Activated naive CD8-positive, alpha-beta T cell treated with anti-CD3 and anti-CD28 coated beads, Interleukin-2, amount 50 U/mL, for 24 hours (primary cell): ENCODE results near the gene RAB11FIP4.

Source experiments
- ATAC-seq: fragments of 150-1000 bp; cut with Tn5 transposase; one replicate; pipeline ENCODE4 v1.10.0; 2021
- DNase-seq: peaks from one replicate; pipeline ENCODE4 v3.0.0; 2021
- H3K27ac Mint-ChIP-seq: one replicate; pipeline ENCODE4 v1.8.0; 2021; ENCODE audit warnings: mild to moderate bottlenecking, mixed read lengths
- H3K27me3 Mint-ChIP-seq: one replicate; pipeline ENCODE4 v1.8.0; 2021; ENCODE audit warnings: mixed read lengths
- H3K36me3 Mint-ChIP-seq: one replicate; pipeline ENCODE4 v1.8.0; 2021; ENCODE audit warnings: low read depth, mixed read lengths
- H3K4me1 Mint-ChIP-seq: one replicate; pipeline ENCODE4 v1.8.0; 2021; ENCODE audit warnings: mixed read lengths
- H3K4me3 Mint-ChIP-seq: one replicate; pipeline ENCODE4 v1.8.0; 2021; ENCODE audit warnings: mild to moderate bottlenecking, moderate library complexity, mixed read lengths
- H3K9me3 Mint-ChIP-seq: one replicate; pipeline ENCODE4 v1.8.0; 2021; ENCODE audit warnings: mixed read lengths

Gene RAB11FIP4

DNA sequence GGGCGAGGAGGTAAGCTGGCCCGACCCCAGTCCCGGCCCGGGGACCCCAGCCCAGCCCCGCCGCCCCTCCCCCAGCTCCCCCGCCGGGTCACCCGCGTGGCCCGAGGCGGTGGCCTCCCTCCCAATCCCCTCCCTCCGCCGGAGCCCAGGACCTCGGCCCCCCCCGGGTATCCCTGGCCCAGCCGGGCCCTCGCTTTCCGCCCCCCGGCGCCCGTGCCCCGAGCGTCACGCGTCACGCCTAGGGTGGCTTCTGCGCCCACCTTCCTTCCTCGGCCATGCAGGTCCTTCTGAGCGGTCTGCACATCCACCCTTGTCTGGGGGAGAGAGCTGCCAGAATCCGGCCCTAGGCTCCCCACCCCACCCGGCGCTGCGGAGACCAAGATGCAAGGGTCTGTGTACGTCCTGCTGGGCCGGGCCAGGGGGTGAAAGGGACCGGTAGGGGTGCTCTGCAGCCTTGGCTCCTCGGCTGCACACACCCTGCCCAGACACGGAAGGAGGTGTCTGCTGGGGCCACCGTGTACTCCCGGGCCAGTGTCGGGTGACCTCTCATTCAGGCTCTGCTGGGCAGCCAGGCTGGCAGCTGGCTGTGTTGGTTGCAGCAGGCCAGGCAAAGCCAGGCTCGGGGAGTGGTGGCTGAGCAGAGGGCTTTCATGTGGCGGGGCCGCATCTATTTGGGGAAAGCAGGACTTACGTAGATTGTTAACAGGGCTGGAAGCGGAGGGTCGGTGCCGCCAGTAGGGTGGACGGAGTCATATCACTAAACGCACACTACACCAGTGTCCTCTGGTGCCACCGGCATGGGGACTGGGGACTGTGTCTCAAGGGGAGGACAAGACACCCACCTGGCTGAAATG, 754 bp downstream of the RAB11FIP4 start:
- H3K36me3 Mint-ChIP-seq: no peaks in the 10 kb centered on the region
- peaks cover 11% of the 10 kb centered on the region for H3K4me1 Mint-ChIP-seq
- H3K27me3 Mint-ChIP-seq: peaks cover 46% of the 10 kb centered on the region
- no peak for ATAC-seq
- no peaks in the 10 kb centered on the region for H3K9me3 Mint-ChIP-seq
- no peak overlapping the region for H3K27ac Mint-ChIP-seq
- H3K4me3 Mint-ChIP-seq: peak overlapping the region; percentile 64
- no peak for DNase-seq

- Mint-ChIP-seq H3K4me1 (peaks cover 11% of the 10 kb centered on the region), H3K9me3 (no peaks in the 10 kb centered on the region), H3K36me3 (no peaks in the 10 kb centered on the region), H3K4me3 (peak overlapping the region; percentile 64), H3K27me3 (peaks cover 48% of the 10 kb centered on the region), H3K27ac (no peak overlapping the region)
- ATAC-seq (no peak), DNase-seq (no peak)
Observed at GRCh38 chr17:31392856-31393748, 1.6 kb downstream of the RAB11FIP4 start.

- Mint-ChIP-seq H3K27me3 (peaks cover 48% of the 10 kb centered on the region), H3K4me3 (no peak overlapping the region)
Observed at GRCh38 chr17:31393749-31394146, 2.3 kb downstream of the RAB11FIP4 start.

DNA sequence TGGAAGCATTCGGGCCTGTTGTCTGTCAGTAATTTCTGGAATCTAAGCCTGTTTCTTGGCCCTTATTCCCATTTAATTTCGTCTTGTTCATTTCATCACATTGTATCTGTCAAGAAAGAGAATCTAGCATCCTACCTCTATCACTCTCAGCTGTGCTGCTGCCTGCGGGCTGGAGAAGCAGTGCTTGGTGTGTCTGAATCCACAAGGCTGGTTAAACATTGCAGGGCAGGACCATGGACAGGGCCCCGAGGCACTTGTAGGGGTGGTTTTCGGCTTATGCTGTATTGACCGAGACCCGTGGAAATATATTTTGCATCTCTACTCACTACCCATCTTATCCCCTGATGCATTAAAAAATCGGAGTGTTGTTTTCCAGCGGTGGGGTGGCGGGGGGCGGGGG, 3.1 kb downstream of the RAB11FIP4 start:
- no peak for ATAC-seq
- Mint-ChIP-seq H3K4me3 (no peak overlapping the region), H3K9me3 (no peaks in the 10 kb centered on the region), H3K27ac (no peak overlapping the region), H3K36me3 (no peaks in the 10 kb centered on the region), H3K27me3 (peaks cover 44% of the 10 kb centered on the region), H3K4me1 (peaks cover 10% of the 10 kb centered on the region)
- DNase-seq: peak; percentile 57

More at GRCh38 chr17:31393749-31394146, 2.3 kb downstream of the RAB11FIP4 start:
- DNase-seq (no peak), ATAC-seq (no peak)
- no peak overlapping the region for H3K27ac Mint-ChIP-seq
- no peaks in the 10 kb centered on the region for H3K36me3 Mint-ChIP-seq
- no peaks in the 10 kb centered on the region for H3K9me3 Mint-ChIP-seq
- peaks cover 11% of the 10 kb centered on the region for H3K4me1 Mint-ChIP-seq

DNA sequence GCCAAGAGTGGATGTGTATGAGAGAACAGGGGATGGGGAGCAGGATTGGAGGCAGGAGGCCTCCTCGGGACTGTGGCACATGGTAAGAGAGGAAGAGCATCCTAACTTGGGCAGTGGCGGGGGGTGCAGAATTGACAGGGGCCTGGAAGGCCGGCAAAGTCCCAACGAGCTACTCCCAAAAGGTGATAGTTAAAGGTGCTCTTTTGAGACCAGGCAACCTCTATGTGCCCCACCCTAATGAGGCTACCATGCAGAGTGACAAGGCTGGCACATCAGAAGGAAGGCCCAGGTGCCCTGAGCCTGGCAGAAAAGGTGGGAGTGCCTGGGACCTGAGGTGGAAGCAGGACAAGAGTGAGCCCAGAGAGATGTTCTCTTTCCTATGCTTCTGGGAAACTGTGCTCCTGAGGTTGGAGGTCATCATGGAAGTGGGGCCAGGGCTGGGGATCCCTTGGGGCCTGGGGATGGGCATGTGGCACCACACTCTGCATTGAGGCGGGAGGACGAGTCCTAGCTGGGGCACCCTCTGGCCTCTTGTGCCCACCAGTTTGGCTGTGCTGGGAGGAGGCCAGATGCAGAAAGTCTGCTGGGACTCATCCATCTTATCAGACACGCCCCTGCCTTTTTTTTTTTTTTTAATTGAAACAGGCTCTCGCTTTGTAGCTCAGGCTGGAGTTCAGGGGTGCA, 5.9 kb downstream of the RAB11FIP4 start:
- Mint-ChIP-seq H3K36me3 (no peaks in the 10 kb centered on the region), H3K4me3 (no peak overlapping the region), H3K4me1 (peaks cover 5% of the 10 kb centered on the region), H3K27ac (no peak overlapping the region), H3K9me3 (no peaks in the 10 kb centered on the region), H3K27me3 (peaks cover 31% of the 10 kb centered on the region)
- no peak for ATAC-seq
- DNase-seq: no peak

DNA sequence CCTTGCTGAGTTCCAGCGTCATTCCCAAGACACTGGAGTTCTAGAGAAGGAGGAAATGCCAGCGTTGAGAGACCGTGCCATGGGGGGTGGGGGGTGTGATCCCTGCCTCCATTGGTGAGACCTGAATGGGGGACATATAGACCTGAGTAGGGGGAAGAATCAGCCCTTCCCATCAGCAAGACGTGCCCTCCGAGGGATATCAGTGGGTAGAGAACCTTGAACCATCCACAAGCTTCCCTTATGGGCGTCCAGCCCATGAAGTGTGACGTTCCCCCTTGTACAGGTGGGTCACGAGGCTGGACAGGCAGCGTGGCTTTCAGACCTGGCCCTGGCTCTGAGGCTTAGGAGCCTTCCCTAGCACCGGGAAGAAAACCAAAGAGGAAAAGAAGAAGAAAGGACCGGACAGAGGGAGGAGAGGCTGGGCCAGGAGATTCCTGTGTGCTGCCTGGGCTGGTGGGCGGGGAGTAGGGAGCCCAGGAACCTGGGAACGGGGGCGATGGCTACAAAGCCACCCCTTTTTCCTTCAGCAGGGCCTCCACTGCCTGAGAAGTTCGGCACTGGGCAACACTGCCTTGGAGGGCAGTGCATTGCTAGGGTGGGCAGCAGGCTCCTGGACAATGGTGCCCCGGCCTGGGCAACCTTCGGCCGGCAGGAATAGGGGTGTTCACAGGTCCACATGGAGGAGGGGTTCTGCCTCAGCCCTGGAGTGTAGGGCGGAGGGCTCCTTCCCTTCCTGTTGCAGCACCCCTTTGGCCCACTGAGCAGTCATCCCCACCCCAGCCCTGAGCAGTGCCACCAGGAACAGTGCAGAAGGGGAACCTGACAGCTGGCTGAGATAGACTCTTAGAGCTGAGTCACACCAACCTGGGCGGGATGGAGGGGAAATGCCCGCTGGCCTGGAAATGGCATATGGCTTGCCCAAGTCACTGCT, 7.2 kb downstream of the RAB11FIP4 start:
- H3K4me3 Mint-ChIP-seq: no peak overlapping the region
- H3K9me3 Mint-ChIP-seq: no peaks in the 10 kb centered on the region
- no peaks in the 10 kb centered on the region for H3K36me3 Mint-ChIP-seq
- peaks cover 19% of the 10 kb centered on the region for H3K27me3 Mint-ChIP-seq
- peaks cover 2% of the 10 kb centered on the region for H3K4me1 Mint-ChIP-seq
- ATAC-seq (peak; percentile 31), DNase-seq (no peak)
- no peak overlapping the region for H3K27ac Mint-ChIP-seq

GRCh38 chr17:31400481-31400950, 9.0 kb downstream of the RAB11FIP4 start:
- H3K9me3 Mint-ChIP-seq: no peaks in the 10 kb centered on the region
- no peaks in the 10 kb centered on the region for H3K4me1 Mint-ChIP-seq
- no peak overlapping the region for H3K4me3 Mint-ChIP-seq
- no peak for DNase-seq
- H3K27ac Mint-ChIP-seq: no peak overlapping the region
- H3K27me3 Mint-ChIP-seq: peaks cover 8% of the 10 kb centered on the region
- ATAC-seq: no peak
- H3K36me3 Mint-ChIP-seq: no peaks in the 10 kb centered on the region

- H3K4me1 Mint-ChIP-seq: no peaks in the 10 kb centered on the region
- no peaks in the 10 kb centered on the region for H3K9me3 Mint-ChIP-seq
- H3K27ac Mint-ChIP-seq: no peak overlapping the region
- ATAC-seq (no peak), DNase-seq (no peak)
- peaks cover 6% of the 10 kb centered on the region for H3K27me3 Mint-ChIP-seq
- no peaks in the 10 kb centered on the region for H3K36me3 Mint-ChIP-seq
- no peak overlapping the region for H3K4me3 Mint-ChIP-seq
Observed at GRCh38 chr17:31401456-31402254, 10.2 kb downstream of the RAB11FIP4 start.

DNA sequence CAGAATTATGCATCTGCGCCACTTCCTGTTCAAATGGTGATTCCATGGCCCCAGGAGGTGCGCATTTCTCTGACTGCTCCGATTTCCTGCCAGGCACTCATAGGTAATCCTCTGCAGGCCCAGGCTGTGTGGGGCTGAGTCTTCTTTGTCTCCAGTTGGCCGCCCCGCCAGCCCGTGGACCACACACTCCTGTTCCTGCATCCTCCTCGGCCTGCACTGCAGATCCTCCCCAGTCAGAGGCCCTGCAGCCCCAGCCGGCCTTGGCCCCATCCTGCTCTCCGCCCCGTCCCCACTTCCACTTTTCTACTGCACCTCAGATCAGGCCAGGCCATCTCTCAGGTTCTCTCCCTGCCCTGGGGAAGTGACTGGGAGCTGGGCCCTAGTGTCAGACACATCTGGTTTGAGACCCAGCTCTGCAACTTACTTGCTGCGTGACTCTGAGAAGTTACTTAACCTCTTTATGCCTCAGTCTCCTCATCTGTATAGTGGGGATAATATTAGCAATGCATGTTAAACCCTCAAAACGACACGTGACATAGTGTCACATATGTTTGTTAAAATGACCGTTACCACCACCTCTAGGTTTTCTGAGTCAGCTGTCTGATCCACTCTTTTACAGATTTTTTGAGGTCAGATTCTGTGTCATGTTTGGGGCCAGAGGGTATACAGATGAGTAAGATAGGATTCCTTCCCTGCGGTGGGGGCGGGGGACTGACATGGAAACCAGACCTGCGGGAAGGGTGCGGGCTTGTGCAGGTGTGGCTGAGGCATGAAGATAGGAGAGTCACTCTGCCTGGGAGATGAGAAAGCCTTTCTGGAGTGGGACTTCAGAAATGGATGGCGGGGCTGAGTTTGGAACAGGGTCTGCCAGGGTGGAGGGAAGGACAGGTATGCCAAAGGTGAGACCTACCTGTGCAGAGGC, 12.8 kb downstream of the RAB11FIP4 start:
- H3K4me1 Mint-ChIP-seq: no peaks in the 10 kb centered on the region
- ATAC-seq: no peak
- peaks cover 2% of the 10 kb centered on the region for H3K27me3 Mint-ChIP-seq
- no peaks in the 10 kb centered on the region for H3K9me3 Mint-ChIP-seq
- DNase-seq: no peak
- no peak overlapping the region for H3K4me3 Mint-ChIP-seq
- no peaks in the 10 kb centered on the region for H3K36me3 Mint-ChIP-seq
- H3K27ac Mint-ChIP-seq: no peak overlapping the region

DNA sequence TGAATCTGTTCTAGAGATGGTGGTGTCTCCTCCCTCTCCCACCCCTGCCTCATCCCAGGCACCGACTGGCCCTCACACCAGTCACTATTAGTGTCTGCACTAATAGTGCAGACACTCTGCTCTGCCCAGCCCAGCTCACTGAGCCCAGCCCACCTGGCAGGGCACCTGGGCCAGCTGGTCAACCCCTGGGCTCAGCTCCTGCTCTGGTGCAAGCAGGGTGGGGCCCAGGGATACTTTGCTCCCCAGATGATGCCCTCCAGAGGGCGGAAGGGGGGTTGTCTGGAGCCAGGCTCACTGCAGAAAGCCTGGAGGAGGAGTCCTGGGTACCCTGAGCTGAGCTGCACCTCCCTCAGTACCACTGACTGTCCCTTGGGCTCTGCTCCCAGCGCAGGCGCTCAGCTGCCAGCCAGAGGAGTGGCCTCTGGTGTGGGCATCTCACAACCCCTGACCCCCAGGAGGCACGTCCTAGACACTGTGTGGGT, 14.5 kb downstream of the RAB11FIP4 start:
- Mint-ChIP-seq H3K4me3 (no peak overlapping the region), H3K9me3 (no peaks in the 10 kb centered on the region), H3K36me3 (no peaks in the 10 kb centered on the region), H3K27me3 (no peaks in the 10 kb centered on the region), H3K4me1 (no peaks in the 10 kb centered on the region), H3K27ac (no peak overlapping the region)
- no peak for DNase-seq
- no peak for ATAC-seq

DNA sequence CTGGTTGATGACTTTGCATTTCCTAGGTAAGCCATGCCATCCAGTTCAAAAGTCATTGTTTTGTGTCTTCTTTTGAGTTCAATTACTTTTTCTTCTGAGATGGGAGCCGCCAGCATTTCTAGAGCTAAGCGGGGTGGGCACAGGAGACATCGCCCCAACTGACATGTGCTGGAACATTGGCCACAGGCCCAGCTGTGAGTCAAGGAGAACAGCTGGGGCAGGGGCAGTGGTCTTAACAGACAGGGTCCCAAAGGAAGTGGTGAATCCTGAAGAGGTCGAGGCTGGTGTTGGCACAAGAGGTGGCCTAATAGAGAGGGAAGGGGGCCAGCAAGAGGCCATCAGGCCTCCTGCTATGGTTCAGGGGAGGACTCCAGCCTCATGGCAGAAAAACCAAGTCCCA, 17.1 kb downstream of the RAB11FIP4 start:
- DNase-seq (no peak), ATAC-seq (no peak)
- Mint-ChIP-seq H3K27ac (no peak overlapping the region), H3K4me1 (no peaks in the 10 kb centered on the region), H3K36me3 (no peaks in the 10 kb centered on the region), H3K4me3 (no peak overlapping the region), H3K9me3 (no peaks in the 10 kb centered on the region), H3K27me3 (no peaks in the 10 kb centered on the region)

GRCh38 chr17:31411707-31412285, 20.3 kb downstream of the RAB11FIP4 start:
- no peaks in the 10 kb centered on the region for H3K9me3 Mint-ChIP-seq
- H3K4me1 Mint-ChIP-seq: no peaks in the 10 kb centered on the region
- no peak for ATAC-seq
- no peak for DNase-seq
- no peak overlapping the region for H3K27ac Mint-ChIP-seq
- no peak overlapping the region for H3K4me3 Mint-ChIP-seq
- no peaks in the 10 kb centered on the region for H3K36me3 Mint-ChIP-seq
- no peaks in the 10 kb centered on the region for H3K27me3 Mint-ChIP-seq
